ENCODE results near the gene GPR153. TPM values are rescaled to one million over a fixed set of nuclear protein-coding genes. Genes with fewer than 3 reads are reported as not detected.
A peak's percentile ranks its signal among the peaks of the same experiment; 100 is the strongest.

Gene GPR153
- total and polyA plus RNA-seq, 5 donors from 2014 or later, result 0.15 TPM; not detected in 4

- peaks cover 13% of the 10 kb centered on the region for H3K36me3 Mint-ChIP-seq
- peak in 1 of 3 donors; percentile 52 for DNase-seq
- H3K4me3 Mint-ChIP-seq, result peak overlapping the region; percentile 91 to 99 (median 93)
- Histone ChIP-seq H3K27ac (ENCODE audit: insufficient read depth, low read length, poor library complexity, severe bottlenecking) (peak overlapping the region; percentile 74), H3K4me1 (ENCODE audit: control insufficient read depth, insufficient read depth, low read length, poor library complexity, severe bottlenecking) (peaks cover 28% of the 10 kb centered on the region), H3K36me3 (ENCODE audit: control insufficient read depth, insufficient read depth, low read length) (peaks cover 24% of the 10 kb centered on the region), H3K27me3 (ENCODE audit: control insufficient read depth, insufficient read depth, low read length) (no peaks in the 10 kb centered on the region), H3K9me3 (ENCODE audit: control insufficient read depth in 2 of 2, low read length in 2 of 2) (no peaks in the 10 kb centered on the region), H3K4me3 (ENCODE audit: low read depth, low read length) (peak overlapping the region; percentile 93)
- peak; percentile 3 to 4 for ATAC-seq (ENCODE audit: low read depth in 2 of 2)
- peaks cover 5% of the 10 kb centered on the region for H3K27me3 Mint-ChIP-seq
- peaks cover 0 to 4% (median 0%) of the 10 kb centered on the region in 7 donors for H3K9me3 Mint-ChIP-seq
- peaks cover 21 to 47% (median 38%) of the 10 kb centered on the region in 4 donors for H3K4me1 Mint-ChIP-seq
- H3K27ac Mint-ChIP-seq, result peak overlapping the region; percentile 82 to 96 (median 94)
Measured at GRCh38 chr1:6198646-6199297, 62.1 kb downstream of the GPR153 start.

GRCh38 chr1:6197746-6198427, 63.0 kb downstream of the GPR153 start:
- H3K4me3 Mint-ChIP-seq, result peak overlapping the region; percentile 91 to 99 (median 93)
- H3K4me1 ChIP-seq (ENCODE audit: control insufficient read depth, insufficient read depth, low read length, poor library complexity, severe bottlenecking), result peaks cover 28% of the 10 kb centered on the region
- DNase-seq (no peak), ATAC-seq (ENCODE audit: low read depth in 2 of 2) (no peak)
- H3K27me3 Mint-ChIP-seq, result peaks cover 5% of the 10 kb centered on the region
- H3K27me3 ChIP-seq (ENCODE audit: control insufficient read depth, insufficient read depth, low read length), result no peaks in the 10 kb centered on the region
- H3K9me3 ChIP-seq (ENCODE audit: control insufficient read depth in 2 of 2, low read length in 2 of 2), result no peaks in the 10 kb centered on the region
- H3K36me3 Mint-ChIP-seq, result peaks cover 14% of the 10 kb centered on the region
- H3K4me3 ChIP-seq (ENCODE audit: low read depth, low read length), result peak overlapping the region; percentile 93
- no peak overlapping the region for H3K27ac ChIP-seq (ENCODE audit: insufficient read depth, low read length, poor library complexity, severe bottlenecking)
- peak overlapping the region; percentile 54 to 96 (median 82) for H3K27ac Mint-ChIP-seq
- peaks cover 33% of the 10 kb centered on the region for H3K36me3 ChIP-seq (ENCODE audit: control insufficient read depth, insufficient read depth, low read length)
- H3K4me1 Mint-ChIP-seq, result peaks cover 21 to 49% (median 39%) of the 10 kb centered on the region in 4 donors
- peaks cover 0 to 4% (median 0%) of the 10 kb centered on the region in 7 donors for H3K9me3 Mint-ChIP-seq

Other genes starting within 250 kb of the GPR153 start
- 244 TPM for gene KCNAB2, start 215.2 kb downstream of the GPR153 start, total RNA-seq
- gene KCNAB2, start 215.2 kb downstream of the GPR153 start, polyA plus RNA-seq, result 10 to 100 TPM; 21.2 to 28.6 (median 26.5) TPM
- gene CHD5, start 80.8 kb downstream of the GPR153 start, total RNA-seq, result not detected
- not detected for gene CHD5, start 80.8 kb downstream of the GPR153 start, polyA plus RNA-seq
- gene RPL22, start 61.5 kb downstream of the GPR153 start, total RNA-seq, result 405 TPM
- 100 to 1,000 TPM; 152 to 238 (median 191) TPM for gene RPL22, start 61.5 kb downstream of the GPR153 start, polyA plus RNA-seq
- 8.4 TPM for gene RNF207, start 55.0 kb downstream of the GPR153 start, total RNA-seq
- under 1 TPM; 0.08 to 0.52 (median 0.40) TPM for gene RNF207, start 55.0 kb downstream of the GPR153 start, polyA plus RNA-seq
- gene ICMT, start 25.1 kb downstream of the GPR153 start, total RNA-seq, result 9.1 TPM
- 10 to 100 TPM; 18.2 to 22.3 (median 19.7) TPM for gene ICMT, start 25.1 kb downstream of the GPR153 start, polyA plus RNA-seq
- not detected for gene HES3, start 16.9 kb downstream of the GPR153 start, total RNA-seq
- not detected for gene HES3, start 16.9 kb downstream of the GPR153 start, polyA plus RNA-seq
- gene ACOT7, start 132.7 kb upstream of the GPR153 start, total RNA-seq, result 9.6 TPM
- gene ACOT7, start 132.7 kb upstream of the GPR153 start, polyA plus RNA-seq, result 10 to 100 TPM in 2 of 4 donors, 1 to 10 TPM in 2; 9.3 to 13.6 (median 9.9) TPM
- gene HES2, start 158.8 kb upstream of the GPR153 start, total RNA-seq, result not detected
- gene HES2, start 158.8 kb upstream of the GPR153 start, polyA plus RNA-seq, result not detected
- 3.7 TPM for gene ESPN, start 163.7 kb upstream of the GPR153 start, total RNA-seq
- gene ESPN, start 163.7 kb upstream of the GPR153 start, polyA plus RNA-seq, result under 1 TPM; 0.22 to 0.25 (median 0.22) TPM
- gene TNFRSF25, start 205.1 kb upstream of the GPR153 start, total RNA-seq, result 258 TPM
- gene TNFRSF25, start 205.1 kb upstream of the GPR153 start, polyA plus RNA-seq, result 10 to 100 TPM; 23.3 to 32.8 (median 31.0) TPM
- gene PLEKHG5, start 230.6 kb upstream of the GPR153 start, total RNA-seq, result 5.0 TPM
- 1 to 10 TPM in 1 of 4 donors, under 1 TPM in 2, not detected in 1; 0.65 to 1.0 (median 0.68) TPM for gene PLEKHG5, start 230.6 kb upstream of the GPR153 start, polyA plus RNA-seq

All from CD4-positive, CD25-positive, alpha-beta regulatory T cell (primary cell).